Measurements from ENCODE around the gene MT1X.

Gene MT1X

DNA sequence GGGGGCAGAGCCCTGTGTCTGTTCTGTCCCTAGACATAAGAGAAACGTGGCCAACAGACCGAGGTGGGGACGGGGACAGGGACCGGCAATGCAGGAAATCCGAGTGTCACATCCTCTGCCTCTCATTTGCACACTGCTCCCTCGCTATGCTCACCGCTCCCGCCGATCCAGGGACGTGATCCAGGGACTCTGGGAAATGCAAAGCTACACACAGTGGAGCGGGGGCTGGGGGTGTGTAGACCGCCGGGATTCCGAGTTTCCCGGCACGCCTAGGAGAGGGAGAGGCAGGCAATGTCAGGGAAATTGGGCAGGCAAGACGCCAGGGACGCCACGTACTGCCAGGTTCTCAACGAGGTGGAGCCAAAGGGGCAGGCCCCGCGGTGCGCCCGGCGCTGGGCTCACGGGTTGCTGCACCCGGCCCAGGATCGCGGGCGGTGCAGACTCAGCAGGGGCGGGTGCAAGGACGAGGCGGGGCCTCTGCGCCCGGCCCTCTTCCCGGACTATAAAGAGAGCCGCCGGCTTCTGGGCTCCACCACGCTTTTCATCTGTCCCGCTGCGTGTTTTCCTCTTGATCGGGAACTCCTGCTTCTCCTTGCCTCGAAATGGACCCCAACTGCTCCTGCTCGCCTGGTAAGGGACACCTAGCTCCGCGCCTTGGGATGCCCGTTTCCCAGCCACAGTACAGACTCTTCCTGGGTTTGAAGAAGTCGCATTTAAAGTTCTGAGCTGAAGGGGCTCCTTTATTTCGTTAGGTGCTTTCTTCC, at the start of gene MT1X:
Gene MT1X, plus strand, starts transcription at position 532 of the 764 bp plus-strand sequence. Its CDS starts 71 bp downstream, at position 603.
- DNase-seq = peak; percentile 76 to 93 (median 80)

DNA sequence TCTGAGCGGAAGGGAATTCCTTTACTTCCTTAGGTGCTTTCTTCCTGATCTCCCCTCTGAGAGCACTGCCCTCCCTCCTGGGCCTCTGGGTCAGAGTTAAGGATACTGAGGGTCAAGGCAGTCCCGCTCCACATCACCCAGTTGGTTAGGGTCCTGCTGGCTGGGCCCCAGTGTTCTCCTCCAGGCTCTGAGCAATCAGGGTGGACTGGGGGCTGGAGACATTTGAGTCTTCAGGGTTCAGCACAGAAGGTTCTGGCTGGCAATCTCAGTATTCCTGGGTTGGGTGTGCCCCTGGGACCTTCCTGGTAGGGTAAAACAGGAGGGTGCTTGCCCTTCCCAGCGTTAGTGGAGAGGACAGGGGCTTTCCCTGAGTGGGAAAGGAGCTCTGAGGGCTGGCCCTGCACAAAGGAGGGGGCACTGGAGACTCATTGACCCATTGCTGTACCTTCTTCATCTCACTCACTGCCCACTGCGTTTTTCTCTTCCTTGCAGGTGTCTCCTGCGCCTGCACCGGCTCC, 49.4 kb upstream of the MT1X start:
- DNase-seq = no peak

DNA sequence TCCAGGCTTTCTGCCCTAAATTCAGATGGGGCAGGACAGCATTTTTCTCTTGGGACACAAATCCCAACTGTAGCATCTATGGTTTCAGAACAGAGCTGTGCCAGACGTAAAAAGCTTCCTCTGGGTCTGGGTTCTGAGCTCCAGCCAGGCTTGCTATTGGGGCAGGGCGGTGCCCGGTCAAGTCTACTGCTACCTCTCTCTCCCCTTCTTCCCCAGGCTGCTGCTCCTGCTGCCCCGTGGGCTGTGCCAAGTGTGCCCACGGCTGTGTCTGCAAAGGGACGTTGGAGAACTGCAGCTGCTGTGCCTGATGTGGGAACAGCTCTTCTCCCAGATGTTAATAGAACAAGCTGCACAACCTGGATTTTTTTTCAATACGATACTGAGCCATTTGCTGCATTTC, 48.7 kb upstream of the MT1X start:
- no peak for DNase-seq

GRCh38 chr16:56634715-56635440, 47.4 kb upstream of the MT1X start:
- no peak for DNase-seq

DNA sequence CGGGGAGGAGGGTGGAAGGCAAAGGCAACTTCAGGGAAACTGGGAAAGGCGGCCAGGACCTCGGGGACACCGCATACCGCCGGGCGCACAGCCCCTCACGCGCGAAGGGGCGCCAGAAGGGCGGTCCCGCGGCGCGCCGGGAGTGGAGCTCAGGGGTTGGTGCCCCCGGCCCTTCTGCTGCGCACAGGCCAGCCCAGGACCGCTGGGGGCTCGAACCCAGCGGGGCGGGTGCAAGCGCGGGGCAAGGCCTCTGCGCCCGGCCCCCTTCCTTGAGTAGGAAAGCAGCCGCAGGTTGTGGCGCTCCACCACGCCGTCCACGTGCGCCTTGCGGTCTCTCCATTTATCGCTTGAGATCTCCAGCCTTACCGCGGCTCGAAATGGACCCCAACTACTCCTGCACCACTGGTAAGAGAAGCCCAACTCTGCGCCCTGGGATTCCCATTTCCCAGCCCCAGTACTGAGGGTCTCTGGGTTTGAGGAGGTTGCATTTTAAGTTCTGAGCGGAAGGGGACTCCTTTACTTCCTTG, 46.8 kb upstream of the MT1X start:
- DNase-seq = no peak

- DNase-seq = no peak
These were observed 45.5 kb upstream of the MT1X start for GRCh38 chr16:56636616-56637413.

DNA sequence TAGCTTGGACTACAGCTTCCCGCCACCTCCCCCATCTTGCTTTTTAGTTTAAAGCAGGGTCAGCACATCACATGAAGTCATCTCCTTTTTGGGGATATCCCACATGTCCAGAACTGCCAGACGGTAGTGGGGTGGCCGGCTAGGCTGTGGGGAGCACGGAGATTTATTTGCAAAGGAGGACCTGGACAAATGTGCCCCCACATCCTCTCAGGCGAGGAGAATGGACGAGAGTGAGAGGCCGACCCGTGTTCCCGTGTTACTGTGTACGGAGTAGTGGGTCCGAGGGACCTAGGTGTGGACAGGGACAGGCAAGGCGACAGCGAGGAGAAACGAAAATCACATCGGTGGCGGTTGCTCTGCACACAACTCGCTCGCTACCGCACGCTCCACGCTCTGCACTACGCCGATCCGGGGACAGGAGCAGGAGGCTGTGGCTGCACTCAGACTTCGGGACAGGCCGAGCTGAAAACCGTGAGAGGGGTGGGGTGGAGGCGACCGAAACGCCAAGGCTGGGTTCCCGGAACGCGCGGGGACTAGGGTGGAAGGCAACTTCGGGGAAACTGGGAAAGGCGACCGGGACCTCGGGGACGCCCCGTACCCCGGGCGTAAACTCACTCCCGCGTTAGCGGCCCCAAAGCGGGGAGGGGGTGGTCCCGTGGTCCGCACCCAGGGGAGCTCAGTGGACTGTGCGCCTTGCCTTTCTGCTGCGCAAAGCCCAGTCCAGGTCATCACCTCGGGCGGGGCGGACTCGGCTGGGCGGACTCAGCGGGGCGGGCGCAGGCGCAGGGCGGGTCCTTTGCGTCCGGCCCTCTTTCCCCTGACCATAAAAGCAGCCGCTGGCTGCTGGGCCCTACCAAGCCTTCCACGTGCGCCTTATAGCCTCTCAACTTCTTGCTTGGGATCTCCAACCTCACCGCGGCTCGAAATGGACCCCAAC, 44.2 kb upstream of the MT1X start, which contains the start of gene MT1A:
Gene MT1A, plus strand, starts transcription at position 853 of the 937 bp plus-strand sequence. Its CDS starts 73 bp downstream, at position 926.
- no peak for DNase-seq

DNA sequence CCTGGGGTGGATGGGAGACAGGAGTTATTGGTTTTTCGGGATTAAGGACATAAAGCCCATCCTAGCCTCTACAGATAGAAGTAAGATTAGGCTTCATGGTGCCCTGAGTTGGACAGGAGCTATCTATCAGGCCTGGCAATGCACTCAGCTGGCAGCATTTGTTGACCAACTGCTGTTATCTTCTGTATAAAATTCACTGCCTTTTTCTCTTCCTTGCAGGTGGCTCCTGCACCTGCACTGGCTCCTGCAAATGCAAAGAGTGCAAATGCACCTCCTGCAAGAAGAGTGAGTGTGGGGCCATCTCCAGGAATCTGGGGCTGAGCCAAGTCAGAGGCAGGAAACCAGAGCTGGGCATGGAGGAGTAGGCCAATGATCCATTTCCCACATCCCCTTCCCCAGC, 43.2 kb upstream of the MT1X start:
- DNase-seq = no peak

GRCh38 chr16:56640076-56640475, 42.2 kb upstream of the MT1X start:
- DNase-seq = no peak

GRCh38 chr16:56641166-56641565, 41.1 kb upstream of the MT1X start:
- no peak for DNase-seq

DNA sequence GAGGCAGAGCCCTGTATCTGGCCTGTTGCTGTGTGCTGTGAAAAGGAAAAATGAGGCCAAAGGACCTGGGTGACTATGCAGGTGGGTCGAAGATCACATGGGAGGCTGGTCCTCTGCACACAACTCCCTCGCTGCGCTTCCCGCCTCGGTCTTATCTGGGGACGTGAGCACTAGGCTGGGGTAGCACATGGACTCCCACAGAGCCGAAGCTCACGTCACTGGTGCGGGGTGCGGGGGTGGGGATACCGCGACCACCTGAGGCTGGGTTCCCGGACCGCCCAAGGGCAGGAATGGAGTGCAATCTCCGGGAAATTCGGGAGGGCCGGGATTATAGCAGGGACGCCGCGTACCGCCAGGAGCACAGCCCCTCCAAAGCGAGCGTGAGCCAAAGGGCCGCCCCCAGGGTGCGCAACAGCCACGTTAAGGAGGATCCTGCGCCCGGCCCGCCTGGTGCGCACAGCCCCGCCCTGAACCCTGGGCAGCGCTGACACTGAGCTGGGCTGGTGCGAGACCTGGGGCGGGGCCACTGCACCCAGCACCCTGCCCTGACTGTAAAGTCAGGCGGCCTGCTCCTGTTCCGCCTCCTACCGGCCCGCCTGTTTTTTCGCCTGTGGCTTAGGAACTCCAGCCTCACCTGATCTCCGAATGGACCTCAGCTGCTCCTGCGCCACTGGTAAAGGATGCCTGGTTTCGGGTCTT, 39.0 kb upstream of the MT1X start:
- DNase-seq = peak; percentile 30 to 60 (median 48)

GRCh38 chr16:56643833-56644232, 38.4 kb upstream of the MT1X start:
- no peak for DNase-seq

GRCh38 chr16:56645311-56645710, 37.0 kb upstream of the MT1X start:
- no peak for DNase-seq

GRCh38 chr16:56645838-56646237, 36.4 kb upstream of the MT1X start:
- DNase-seq = no peak

DNA sequence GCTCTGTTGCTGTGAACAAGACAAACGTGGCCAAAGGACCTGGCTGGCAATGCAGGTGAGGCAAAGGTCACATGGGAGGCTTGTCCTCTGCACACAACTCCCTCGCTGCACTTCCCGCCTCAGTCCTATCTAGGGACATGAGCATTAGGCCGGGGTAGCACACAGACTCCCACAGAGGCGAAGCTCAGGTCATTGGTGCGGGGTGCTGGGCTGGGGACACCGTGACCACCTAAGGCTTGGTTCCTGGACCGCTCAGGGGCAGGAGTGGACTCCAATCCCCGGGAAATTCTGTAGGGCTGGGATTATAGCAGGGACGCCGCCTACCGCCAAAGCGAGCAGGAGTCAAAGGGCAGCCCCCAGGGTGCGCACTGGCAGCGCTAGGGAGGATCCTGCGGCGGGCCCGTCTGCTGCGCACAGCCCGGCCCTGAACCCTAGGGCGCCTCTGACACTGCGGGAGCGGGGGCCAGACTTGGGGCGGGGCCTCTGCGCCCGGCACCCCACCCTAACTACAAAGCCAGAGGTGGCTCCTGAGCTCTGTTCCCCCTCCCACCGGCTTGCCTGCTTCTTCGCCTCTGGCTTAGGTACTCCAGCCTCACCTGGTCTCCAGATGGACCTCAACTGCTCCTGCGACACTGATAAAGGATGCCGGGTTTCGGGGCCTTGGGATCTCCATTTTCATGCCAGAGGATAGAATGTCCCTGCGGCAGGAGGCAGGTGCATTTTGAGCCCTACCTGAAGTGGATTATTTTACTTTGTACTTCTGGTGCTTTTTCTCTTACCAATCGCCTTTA, 34.4 kb upstream of the MT1X start:
- no peak for DNase-seq

DNA sequence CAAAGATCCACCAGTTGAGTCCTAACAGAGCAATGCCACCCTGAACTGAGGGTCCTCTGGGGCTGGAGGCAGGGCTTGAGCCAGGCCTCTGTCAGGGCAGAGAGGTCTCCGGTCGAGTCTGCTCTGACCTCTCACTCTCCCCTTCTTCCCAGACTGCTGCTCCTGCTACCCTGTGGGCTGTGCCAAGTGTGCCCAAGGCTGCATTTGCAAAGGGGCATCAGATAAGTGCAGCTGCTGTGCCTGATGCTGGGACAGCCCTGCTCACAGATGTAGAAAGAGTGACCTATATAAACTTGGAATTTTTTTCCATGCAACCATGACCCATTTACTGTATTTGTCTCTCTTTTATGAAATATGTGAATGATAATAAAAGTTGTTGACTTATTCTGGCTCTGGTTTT, 33.0 kb upstream of the MT1X start:
- DNase-seq = no peak

DNA sequence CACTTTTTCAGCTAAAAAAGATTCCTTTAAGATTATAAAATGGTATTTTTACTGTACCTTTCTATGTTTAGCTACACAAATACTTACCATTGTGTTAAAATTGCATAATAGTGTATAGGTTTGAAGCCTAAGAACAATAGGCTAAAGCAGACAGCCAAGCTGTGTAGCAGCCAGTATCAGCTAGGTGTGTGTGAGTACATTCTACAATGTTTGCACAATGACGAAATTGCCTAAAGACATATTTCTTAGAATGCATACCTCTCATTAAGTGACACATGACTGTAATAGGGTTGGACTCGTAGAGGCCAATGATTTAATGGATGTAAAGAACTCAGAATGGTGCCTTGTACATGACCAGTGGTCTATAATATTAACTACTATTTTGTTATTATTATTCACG, 32.5 kb upstream of the MT1X start:
- DNase-seq = no peak

DNA sequence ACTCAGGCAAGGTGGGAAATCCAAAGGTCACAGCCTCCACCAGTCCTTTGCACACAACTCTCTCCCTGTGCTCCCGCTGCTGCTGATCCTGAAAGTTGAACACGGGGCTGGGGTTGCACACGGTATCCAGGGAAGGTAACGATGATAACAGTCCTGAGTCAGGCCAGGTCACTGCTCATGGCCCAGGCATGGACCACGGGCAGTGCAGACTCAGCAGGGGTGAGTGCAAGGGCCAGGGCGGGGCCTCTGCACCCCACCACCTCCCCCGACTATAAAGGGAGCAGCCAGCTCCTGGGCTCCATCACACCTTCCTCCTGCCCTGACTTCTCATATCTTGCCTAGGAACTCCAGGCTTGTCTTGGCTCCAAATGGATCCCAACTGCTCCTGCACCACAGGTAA, 30.7 kb upstream of the MT1X start, which contains the start of gene MT1B:
Gene MT1B, plus strand, starts transcription at position 301 of the 400 bp plus-strand sequence. Its CDS starts 68 bp downstream, at position 369.
- no peak for DNase-seq

GRCh38 chr16:56652600-56652999, 29.7 kb upstream of the MT1X start:
- no peak for DNase-seq

- no peak for DNase-seq
These were observed 29.1 kb upstream of the MT1X start for GRCh38 chr16:56653218-56653617.
